IPS-18a (cell line): ENCODE measurements around the gene PLAU.
"Not testable (repeated sequence)": the region's sequence is repeated elsewhere in the genome, so short reads cannot be mapped to it uniquely, and the experiment has no call there.

Source experiments
- H3K27ac ChIP-seq: one replicate; pipeline ENCODE4 v1.5.1; 2013; ENCODE audit warnings: low read length
- H3K27me3 ChIP-seq: one replicate; pipeline ENCODE4 v1.6.1; 2013; ENCODE audit warnings: mild to moderate bottlenecking, low read length; ENCODE audit not compliant: control insufficient read depth, insufficient read depth
- H3K36me3 ChIP-seq: one replicate; pipeline ENCODE4 v1.6.1; 2013; ENCODE audit warnings: low read depth, low read length; ENCODE audit not compliant: control insufficient read depth
- H3K4me1 ChIP-seq: one replicate; pipeline ENCODE4 v1.6.1; 2013; ENCODE audit warnings: low read depth, low read length; ENCODE audit not compliant: control insufficient read depth
- H3K4me3 ChIP-seq: one replicate; pipeline ENCODE4 v1.5.1; 2013; ENCODE audit warnings: low read length
- H3K9ac ChIP-seq: one replicate; pipeline ENCODE4 v1.6.1; 2013; ENCODE audit warnings: mild to moderate bottlenecking, low read length, moderate library complexity
- H3K9me3 ChIP-seq: one replicate; pipeline ENCODE4 v1.6.1; 2013; ENCODE audit warnings: low read depth, low read length; ENCODE audit not compliant: control insufficient read depth

Gene PLAU

GRCh38 chr10:73917566-73918305 is 6.8 kb downstream of the PLAU start:
- H3K27ac ChIP-seq: no peak overlapping the region
- no peak overlapping the region for H3K9ac ChIP-seq
- peaks cover 14% of the 10 kb centered on the region for H3K4me1 ChIP-seq
- H3K9me3 ChIP-seq: no peaks in the 10 kb centered on the region
- no peak overlapping the region for H3K4me3 ChIP-seq
- H3K36me3 ChIP-seq: peaks cover 13% of the 10 kb centered on the region
- no peaks in the 10 kb centered on the region for H3K27me3 ChIP-seq

DNA sequence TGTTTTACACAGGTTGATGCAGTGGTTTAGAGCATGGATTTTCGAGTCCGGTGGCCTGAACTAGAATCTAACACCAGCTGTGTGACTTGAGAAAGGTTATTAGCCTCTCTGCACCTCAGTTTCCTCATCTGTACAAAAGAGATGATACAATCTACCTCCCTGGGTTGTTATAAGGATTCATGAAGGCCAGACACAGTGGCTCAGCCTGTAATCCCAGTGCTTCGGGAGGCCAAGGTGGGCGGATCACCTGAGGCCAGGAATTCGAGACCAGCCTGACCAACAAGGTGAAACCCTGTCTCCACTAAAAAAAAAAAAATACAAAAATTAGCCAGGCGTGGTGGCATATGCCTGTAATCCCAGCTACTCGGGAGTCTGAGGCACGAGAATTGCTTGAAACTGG is 8.5 kb downstream of the PLAU start:
- H3K27me3 ChIP-seq, H3K9me3 ChIP-seq, H3K9ac ChIP-seq, H3K4me3 ChIP-seq, H3K27ac ChIP-seq: not testable (repeated sequence)
- H3K4me1 ChIP-seq: peaks cover 18% of the 10 kb centered on the region
- peaks cover 13% of the 10 kb centered on the region for H3K36me3 ChIP-seq

DNA sequence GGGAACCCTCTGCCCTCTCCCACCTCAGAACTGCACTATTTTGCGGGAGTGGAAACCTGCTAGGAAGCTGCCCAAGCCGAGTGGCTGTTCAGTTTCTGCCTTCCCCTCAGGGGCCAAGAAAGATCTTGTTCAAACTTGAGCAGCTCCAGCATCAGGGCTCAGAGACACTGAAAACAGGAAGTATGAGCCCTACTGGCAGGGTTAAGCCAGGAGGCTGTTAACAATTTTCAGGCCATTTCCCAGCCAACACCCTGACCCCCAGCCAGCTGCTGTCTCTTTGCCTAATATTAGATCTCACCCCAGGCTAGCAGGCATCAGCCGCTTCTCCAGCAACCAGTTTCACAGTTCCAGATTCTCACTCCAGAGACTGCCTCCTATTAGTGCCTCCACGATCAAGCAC is 9.2 kb downstream of the PLAU start:
- Histone ChIP-seq H3K36me3 (peaks cover 12% of the 10 kb centered on the region), H3K27me3 (no peaks in the 10 kb centered on the region), H3K27ac (no peak overlapping the region), H3K4me1 (peaks cover 20% of the 10 kb centered on the region), H3K4me3 (no peak overlapping the region), H3K9ac (no peak overlapping the region), H3K9me3 (no peaks in the 10 kb centered on the region)

DNA sequence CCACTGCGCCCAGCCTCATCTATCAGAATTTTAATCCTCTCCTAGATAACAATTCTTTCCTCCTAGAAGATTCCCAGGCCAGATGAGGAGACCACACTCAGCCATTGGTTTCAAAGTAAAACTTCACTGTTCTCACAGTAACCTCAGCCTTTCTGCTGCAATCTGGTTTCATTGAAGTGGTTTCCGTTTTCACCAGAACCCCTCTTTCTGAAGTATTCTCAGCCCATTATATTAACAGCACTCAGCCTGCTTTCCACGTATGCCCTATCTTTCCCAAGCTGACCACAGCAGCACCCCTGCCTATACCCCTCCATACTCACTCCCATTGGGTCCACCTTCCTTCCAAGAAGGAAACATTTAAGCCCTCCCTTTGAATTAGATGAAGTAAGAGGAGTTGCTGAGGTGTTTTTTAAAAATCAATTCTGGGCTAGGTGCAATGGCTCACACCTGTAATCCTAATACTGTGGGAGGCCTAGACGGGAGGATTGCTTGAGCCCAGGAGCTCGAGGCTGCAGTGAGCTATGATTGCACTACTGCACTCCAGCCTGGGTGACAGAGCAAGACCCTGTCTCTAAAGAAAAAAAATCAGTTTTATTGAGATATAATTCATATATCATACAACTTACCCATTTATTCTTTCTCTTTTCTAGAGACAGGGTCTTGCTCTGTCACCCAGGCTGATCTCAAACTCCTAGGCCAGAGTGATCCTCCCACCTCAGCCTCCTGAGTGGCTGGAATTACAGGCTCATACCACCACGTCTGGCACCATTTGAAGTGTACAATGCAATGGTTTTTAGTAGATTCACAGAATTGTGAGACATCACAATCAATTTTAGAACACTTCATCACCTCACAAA is 11.3 kb downstream of the PLAU start:
- Histone ChIP-seq H3K4me3 (no peak overlapping the region), H3K36me3 (no peaks in the 10 kb centered on the region), H3K27me3 (no peaks in the 10 kb centered on the region), H3K4me1 (peaks cover 20% of the 10 kb centered on the region), H3K27ac (no peak overlapping the region), H3K9me3 (no peaks in the 10 kb centered on the region), H3K9ac (no peak overlapping the region)

DNA sequence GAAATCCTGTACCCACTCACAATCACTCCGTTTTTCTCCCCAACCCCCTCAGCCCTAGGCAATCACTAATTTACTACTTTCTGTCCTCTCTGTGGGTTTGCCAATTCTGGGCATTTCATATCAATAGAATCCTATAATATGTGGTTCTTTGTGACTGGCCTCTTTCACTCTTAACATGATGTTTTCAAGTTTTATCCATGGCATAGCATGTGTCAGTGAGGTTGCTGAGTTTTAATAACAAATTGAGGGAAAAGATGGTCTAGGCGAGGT is 11.9 kb downstream of the PLAU start:
- H3K36me3 ChIP-seq: no peaks in the 10 kb centered on the region
- no peak overlapping the region for H3K27ac ChIP-seq
- H3K9ac ChIP-seq: no peak overlapping the region
- no peaks in the 10 kb centered on the region for H3K27me3 ChIP-seq
- no peak overlapping the region for H3K4me3 ChIP-seq
- no peaks in the 10 kb centered on the region for H3K9me3 ChIP-seq
- peaks cover 20% of the 10 kb centered on the region for H3K4me1 ChIP-seq

DNA sequence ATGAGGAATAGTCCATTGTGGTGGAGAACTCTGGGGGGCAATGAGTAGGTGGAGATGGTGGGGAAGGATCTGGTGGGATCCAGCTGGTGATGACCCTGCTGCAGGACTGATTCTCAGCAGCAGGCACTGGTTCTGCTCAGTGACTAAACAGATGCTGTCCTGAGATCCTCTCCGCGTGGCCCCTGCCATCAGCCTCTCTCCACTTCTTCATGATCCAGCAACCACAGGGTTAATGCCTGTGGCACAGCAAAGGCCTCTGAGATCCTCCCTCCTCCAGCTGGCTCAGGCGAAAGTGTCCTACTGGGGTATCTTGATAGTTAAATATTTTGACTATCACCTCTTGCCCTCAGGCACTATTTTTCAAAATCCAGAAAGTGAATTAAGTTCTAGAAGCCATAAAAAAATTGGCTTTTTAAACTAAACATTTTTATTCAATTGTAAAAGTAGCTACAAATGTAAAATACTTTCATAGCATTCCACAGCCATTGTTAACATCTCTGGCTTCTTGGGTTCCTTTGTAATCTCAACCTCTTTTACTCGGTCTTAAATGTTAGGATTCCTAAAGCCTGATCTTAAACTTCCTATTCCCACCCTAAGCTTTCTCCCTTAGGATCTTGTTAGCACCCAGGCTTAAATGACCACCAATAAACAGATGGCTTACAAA is 13.1 kb downstream of the PLAU start:
- no peak overlapping the region for H3K4me3 ChIP-seq
- no peaks in the 10 kb centered on the region for H3K27me3 ChIP-seq
- H3K36me3 ChIP-seq: no peaks in the 10 kb centered on the region
- no peak overlapping the region for H3K9ac ChIP-seq
- H3K4me1 ChIP-seq: peaks cover 20% of the 10 kb centered on the region
- no peak overlapping the region for H3K27ac ChIP-seq
- H3K9me3 ChIP-seq: no peaks in the 10 kb centered on the region

- Histone ChIP-seq H3K27me3 (no peaks in the 10 kb centered on the region), H3K4me3 (no peak overlapping the region), H3K27ac (no peak overlapping the region), H3K4me1 (peaks cover 17% of the 10 kb centered on the region), H3K36me3 (no peaks in the 10 kb centered on the region), H3K9me3 (no peaks in the 10 kb centered on the region), H3K9ac (no peak overlapping the region)
These were observed 14.0 kb downstream of the PLAU start for GRCh38 chr10:73924935-73925334.

- Histone ChIP-seq H3K27me3 (no peaks in the 10 kb centered on the region), H3K4me1 (peaks cover 15% of the 10 kb centered on the region), H3K9me3 (no peaks in the 10 kb centered on the region), H3K4me3 (no peak overlapping the region), H3K36me3 (no peaks in the 10 kb centered on the region), H3K27ac (no peak overlapping the region), H3K9ac (no peak overlapping the region)
These were observed 14.6 kb downstream of the PLAU start for GRCh38 chr10:73925539-73925938.

GRCh38 chr10:73926152-73926764 is 15.3 kb downstream of the PLAU start:
- Histone ChIP-seq H3K9me3 (no peaks in the 10 kb centered on the region), H3K4me1 (peaks cover 20% of the 10 kb centered on the region), H3K4me3 (no peak overlapping the region), H3K27me3 (no peaks in the 10 kb centered on the region), H3K36me3 (no peaks in the 10 kb centered on the region), H3K27ac (no peak overlapping the region), H3K9ac (no peak overlapping the region)

DNA sequence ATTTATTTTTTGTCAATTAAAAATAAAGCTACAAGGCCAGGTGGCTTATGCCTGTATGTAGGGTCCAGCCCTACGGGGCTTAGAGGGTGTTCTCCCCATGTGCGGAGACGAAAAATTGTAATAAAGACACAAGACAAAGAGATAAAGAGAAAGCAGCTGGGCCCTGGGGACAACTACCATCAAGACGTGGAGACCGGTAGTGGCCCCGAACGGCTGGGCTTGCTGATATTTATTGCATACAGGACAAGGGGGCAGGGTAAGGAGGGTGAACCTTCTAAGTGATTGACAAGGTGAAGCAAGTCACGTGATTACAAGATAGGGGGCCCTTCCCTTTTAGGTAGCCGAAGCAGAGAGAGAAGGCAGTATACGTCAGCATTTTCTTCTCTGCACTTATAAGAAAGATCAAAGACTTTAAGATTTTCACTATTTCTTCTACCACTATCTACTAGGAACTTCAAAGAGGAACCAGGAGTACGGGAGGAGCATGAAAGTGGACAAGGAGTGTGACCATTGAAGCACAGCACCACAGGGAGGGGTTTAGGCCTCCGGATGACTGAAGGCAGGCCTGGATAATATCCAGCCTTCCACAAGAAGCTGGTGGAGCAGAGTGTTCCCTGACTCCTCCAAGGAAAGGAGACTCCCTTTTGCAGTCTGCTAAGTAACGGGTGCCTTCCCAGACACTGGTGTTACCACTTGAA is 19.8 kb downstream of the PLAU start:
- H3K27me3 ChIP-seq, H3K9me3 ChIP-seq, H3K27ac ChIP-seq, H3K9ac ChIP-seq, H3K36me3 ChIP-seq, H3K4me3 ChIP-seq: not testable (repeated sequence)
- peaks cover 19% of the 10 kb centered on the region for H3K4me1 ChIP-seq
